Stimulated activated CD4-positive, alpha-beta T cell treated with anti-CD3 and anti-CD28 coated beads, Interleukin-1b, Interleukin-23, amount 100 ng/mL, for 1 hour (primary cell): ENCODE data around the gene PSMD9.
"Not testable (repeated sequence)": the region's sequence is repeated elsewhere in the genome, so short reads cannot be mapped to it uniquely, and the experiment has no call there.

ENCODE experiments used
- DNase-seq, 2 donors: peaks; one replicate each; pipeline ENCODE4 v3.0.0-alpha.2; 2020; ENCODE audit warnings: low read depth in 2 of 2

PSMD9 gene

DNA sequence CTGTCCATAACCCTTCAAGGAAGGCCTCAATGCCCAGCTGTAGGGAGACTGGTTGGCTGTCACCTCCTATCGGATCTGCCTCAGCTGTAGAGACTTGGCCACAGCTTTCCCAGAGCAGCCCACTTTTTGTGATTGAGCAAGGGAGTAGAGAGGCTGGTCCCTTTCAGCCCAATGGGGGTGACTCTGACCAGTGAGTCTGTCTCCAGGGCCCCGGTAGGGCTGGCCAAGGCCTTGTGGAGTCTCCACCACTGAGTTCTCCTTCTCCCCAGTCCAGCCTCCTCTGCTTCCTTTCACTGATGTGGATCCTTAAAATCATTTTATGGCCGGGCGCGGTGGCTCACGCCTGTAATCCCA lies 15.4 kb upstream of the PSMD9 start:
- no peak for DNase-seq

DNA sequence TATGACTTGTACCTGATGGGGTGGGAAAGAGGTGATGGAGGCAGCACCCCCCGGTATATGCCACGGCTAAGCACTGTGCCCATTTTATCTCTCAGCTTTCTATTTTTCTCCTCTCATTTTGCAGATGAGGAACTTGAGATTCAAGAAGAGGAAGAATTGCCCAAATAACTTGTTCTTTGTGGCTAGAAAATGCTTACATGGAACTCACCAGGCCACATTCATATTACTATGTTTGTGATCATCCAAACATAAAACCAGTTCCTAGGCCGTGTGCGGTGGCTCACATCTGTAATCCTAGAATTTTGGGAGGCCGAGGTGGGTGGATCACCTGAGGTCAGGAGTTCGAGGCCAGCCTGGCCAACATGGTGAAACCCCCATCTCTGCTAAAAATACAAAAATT lies 14.5 kb upstream of the PSMD9 start:
- no peak for DNase-seq

DNA sequence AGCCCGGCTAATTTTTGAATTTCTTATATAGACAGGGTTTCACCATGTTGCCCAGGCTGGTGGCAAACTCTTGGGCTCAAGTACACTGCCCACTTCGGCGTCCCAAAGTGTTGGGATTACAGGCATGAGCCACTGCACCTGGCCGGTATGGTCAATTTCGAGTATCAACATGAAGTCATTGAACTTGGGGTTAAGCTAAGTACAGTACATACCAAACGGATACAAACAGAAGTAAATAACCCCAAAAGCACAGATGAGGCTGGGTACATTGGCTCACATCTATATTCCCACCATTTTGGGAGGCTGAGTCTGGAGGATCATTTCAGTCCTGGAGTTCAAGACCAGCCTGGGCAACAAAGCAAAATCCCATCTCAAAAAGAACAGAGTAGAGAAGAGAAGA lies 13.0 kb upstream of the PSMD9 start:
- DNase-seq = no peak

DNA sequence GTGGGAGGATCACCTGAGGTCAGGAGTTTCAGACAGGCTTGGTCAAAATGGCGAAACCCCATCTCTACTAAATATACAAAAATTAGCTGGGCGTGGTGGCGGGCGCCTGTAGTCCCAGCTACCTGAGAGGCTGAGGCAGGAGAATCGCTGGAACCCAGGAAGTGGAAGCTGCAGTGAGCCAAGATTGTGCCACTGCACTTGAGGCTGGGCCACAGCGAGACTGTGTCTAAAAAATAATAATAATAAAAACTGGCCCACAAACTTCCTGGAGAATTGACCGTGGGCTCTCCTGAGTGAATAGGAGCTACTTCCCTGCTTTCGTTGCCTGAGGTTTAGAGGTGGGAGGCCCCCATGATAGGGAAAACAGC lies 12.5 kb upstream of the PSMD9 start:
- not testable (repeated sequence) for DNase-seq

DNA sequence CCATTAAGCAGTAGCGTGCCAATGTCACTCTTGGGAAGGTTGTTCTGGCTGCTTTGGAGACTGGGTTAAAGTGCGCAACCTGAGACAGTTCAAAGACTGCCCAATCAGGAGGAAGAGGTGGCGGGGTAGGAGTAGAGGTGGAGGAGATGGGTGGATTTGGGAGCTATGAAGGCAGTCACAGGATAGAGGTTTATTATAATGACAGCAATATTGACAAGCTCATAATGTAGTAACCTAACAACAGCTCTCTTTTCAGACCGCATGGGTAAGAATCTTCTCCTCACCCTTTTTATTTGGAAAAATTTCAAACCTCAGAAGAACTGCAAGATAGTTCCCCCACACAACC lies 5.3 kb upstream of the PSMD9 start:
- no peak for DNase-seq

DNA sequence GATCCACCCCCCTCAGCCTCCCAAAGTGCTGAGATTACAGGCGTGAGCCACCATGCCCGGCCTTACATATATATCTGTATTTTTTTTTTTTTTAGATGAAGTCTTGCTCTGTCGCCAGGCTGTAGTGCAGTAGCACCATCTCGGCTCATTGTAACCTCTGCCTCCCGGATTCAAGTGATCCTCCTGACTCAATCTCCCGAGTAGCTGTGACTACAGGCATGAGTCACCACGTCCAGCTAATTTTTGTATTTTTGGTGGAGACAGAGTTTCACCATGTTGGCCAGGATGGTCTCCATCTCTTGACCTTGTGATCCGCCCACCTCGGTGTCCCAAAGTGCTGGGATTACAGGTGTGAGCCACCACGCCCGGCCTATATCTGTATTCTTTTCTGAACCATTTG lies 3.5 kb upstream of the PSMD9 start:
- not testable (repeated sequence) for DNase-seq

DNA sequence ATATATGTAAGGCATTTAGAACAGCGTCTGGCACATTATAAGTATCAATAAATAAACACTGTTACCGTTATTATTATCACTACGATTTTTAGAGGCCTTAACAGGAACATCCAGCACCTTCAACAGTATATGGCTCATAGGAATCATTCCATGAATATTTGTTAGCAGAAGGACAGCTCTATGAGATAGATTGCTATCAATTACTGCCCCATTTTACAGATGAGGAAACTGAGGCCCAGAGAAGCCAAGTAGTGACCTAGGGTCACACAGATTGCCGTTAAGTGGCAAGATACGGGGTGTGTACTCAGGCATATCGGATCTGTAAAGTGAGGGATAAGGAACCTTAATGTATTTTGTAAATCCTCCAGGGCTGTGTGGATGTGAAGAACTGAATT lies 510 bp upstream of the PSMD9 start:
- DNase-seq = no peak

DNA sequence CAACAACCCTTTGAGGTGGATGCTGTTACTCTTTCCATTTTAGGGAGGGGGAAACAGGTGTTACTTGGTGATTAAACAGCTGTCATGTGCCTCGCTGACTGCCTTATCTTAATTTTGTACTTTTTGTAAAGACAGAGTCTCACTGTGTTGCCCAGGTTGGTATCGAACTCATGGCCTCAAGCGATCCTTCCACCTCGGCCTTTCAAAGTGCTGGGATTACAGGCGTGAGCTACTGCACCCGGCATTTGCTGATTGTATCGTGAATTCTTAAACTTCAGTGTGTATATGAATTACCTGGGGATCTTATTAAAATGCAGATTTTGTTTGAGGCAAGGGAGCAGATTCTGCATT lies 659 bp downstream of the PSMD9 start:
- no peak for DNase-seq

DNA sequence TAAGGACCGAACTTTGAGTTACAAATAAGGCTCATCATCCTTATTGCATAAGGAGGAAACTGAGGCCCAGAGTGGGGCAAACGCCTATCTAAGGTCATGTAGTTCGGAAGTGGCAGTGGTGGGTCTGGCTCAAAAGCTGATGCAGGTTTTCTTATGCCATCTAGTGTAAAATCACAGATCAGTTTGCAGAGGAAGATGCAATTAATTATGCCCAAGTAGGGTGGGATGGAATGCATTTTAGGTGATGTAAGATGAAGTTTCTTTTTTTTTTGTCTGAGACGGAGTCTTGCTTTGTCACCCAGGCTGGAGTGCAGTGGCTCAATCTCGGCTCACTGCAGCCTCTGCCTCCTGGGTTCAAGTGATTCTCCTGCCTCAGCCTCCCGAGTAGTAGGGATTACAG lies 1.1 kb downstream of the PSMD9 start:
- DNase-seq = not testable (repeated sequence)

DNA sequence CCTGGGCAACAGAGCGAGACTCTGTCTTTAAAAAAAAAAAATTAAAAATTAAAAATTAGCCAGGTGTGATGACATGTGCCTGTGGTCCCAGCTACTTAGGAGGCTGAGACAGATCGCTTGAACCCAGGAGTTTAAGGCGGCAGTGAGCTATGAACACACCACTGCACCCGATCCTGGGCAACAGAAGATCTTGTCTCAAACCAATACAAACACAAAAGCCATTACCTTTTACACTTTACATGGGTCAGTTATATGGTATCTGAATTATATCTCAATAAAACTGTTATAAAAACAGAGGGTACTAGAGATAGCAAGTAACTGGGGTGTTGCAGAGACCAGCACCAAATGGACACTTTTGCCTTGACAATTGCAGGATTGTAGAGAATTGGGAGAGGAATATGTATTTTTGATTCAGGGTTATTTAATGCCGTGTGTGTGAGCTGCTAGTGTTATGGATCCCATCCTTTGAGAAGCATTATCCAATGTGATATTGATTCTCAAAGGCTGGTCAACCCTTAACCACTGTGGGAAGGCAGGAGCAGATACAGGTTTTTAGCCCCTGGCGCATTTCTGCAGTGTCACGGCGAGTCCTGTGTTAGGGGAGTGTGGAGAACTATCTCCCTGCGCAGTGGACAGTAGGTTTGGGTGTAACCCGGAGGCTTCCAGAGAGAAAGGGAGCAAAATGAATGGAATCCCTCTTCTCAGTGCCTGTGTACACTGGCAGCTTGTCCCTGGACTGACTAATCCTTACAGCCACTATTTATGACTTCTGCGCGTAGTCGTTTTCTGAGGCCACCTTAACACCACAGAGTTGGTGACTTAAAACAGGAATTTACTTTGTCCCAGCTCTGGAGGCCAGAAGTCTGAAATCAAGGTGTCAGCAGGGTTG lies 4.3 kb downstream of the PSMD9 start:
- no peak for DNase-seq

DNA sequence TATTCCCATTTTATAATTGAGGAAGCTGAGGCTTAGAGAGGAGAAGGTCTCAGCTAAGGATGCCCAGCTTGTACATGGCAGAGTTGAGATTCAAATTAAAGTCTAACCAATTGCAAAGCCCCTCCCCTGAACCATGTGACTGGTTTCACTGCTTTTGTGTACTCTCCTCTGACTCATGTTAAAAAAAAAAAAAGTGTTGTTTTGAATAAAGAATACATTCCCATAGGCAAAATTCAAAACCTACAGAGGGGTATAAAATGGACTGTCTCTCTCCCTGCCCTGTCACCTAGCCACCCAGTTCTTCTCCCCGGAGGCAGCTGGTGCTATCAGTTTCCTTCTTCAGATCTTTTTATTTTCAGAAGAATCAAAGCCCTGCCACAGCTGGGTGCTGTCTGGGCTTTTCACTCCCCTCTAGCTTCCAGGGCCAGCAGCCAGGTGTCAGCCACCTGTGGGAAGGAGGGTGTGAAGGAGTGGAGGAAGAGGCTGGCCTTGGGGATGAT lies 5.4 kb downstream of the PSMD9 start:
- DNase-seq = no peak

DNA sequence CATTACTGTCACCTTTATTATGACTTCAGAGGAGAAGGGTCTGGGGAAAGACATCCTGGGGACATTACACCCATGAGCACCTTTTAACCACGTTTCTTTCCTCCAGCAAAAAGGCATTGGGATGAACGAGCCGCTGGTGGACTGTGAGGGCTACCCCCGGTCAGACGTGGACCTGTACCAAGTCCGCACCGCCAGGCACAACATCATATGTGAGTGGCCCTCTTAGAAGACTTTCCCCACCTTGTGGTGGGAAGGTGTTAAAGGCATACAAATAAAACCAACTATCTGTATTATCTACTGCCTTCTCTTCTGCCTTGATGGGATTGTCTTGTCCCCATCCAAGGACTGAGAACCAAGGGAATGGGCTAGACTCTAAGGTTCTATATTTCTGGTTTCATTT lies 6.0 kb downstream of the PSMD9 start:
- DNase-seq = no peak

DNA sequence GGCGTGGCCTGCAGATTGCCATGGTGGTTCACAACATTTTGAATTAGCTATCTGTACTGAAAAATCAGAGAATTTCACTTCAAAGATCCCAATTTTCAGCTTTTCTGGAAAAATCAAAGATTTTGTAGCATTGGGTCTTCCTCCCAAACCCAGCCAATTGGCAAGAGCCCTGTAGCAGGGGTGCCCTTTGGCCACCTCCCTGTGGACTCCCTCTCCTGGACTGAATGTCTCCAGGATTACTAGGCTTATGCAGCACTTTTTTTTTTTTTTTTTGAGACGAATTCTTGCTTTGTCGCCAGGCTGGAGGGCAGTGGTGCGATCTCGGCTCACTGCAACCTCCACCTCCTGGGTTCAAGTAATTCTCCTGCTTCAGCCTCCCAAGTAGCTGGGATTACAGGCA lies 9.7 kb downstream of the PSMD9 start:
- DNase-seq = no peak

DNA sequence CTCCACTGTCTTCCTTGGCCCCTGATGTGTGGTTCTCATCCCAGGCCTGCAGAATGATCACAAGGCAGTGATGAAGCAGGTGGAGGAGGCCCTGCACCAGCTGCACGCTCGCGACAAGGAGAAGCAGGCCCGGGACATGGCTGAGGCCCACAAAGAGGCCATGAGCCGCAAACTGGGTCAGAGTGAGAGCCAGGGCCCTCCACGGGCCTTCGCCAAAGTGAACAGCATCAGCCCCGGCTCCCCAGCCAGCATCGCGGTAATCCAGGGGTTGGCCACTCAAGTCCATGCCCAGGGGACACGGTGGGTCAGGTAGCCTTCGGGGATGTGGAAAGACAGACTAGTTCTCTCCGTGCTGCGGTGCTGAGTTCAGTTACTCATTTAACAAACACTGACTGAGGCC lies 11.0 kb downstream of the PSMD9 start:
- no peak for DNase-seq

DNA sequence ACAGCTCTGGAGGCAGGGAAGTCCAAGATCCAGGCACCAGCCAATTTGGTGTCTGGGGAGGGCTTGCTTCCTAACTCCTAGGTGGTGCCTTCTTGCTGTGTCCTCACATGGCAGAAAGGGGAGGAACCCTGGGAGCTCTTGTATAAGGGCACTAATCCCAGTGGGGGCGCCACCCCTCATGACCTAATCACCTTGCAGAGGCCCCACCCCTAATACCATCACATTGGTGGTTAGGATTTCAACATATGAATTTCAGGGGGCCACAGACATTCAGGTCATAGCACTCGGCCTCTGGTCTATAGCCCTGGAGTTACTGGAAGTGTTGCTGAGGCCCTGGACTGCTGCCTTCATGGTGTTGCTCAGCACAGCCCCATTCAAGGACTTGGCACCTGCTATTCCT lies 14.6 kb downstream of the PSMD9 start:
- no peak for DNase-seq

DNA sequence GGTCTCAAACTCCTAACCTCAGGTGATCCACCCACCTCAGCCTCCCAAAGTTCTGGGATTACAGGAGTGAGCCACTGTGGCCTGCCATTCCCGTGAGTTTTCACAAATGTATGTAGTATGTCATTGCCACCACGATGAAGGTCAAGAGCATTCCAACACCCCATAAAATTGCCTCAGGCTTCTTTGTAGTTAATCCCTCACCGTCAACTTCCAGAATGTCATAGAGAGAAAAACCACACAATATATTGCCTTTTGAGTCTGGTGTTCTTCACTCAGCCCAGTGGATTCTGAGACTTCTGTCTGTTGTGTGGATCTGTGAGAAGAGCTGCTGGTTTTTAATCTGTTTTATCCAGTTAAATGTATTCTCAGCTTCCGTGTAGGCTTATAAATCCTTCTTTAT lies 17.2 kb downstream of the PSMD9 start:
- no peak for DNase-seq

DNA sequence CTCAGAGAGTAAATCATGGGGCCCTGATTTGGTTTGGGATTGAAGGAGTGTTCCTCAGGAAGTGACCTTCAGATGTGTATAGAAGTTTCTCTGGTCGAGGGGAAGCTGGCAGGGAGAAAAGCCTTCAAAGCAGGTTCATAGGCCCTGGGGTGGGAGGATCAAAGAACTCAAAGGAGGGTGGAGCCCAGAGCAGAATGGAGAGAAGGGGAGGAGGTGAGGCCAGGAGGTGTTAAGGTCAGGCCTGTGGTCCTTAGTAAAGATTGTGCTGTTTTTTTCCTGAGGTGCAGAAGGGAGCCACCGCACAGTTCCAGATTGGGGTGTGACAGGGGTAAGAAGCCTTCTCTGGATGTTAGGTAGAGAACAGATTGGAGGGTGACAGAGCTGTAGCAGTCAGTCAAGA lies 20.1 kb downstream of the PSMD9 start:
- no peak for DNase-seq

DNA sequence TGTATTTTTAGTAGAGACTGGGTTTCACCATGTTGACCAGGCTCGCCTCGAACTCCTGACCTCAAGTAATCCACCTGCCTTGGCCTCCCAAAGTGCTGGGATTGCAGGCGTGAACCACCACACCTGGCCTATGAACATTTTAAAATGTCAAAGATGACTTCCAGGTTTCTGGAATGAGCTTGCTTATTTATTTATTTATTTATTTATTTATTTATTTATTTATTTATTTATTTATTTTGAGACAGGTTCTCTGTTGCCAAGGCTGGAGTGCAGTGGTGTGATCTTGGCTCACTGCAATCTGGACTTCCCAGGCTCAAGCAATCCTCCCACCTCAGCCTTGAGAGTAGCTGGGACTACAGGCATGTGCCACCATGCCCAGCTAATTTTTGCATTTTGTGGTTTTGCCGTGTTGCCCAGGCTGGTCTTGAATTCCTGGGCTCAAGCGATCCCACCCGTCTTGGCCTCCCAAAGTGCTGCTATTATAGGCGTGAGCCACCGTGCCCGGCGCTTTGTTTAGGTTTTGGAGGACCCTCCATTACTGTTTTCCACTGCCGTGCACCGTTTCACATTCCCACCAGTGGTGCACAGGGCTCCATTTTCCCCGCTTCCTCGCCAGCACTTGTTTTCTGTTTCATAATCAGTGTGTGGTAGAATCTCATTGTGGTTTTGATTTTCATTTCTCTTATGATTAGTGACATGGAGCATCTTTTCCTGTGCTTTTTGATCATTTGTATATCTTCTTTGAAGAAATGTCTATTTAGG lies 23.4 kb downstream of the PSMD9 start:
- DNase-seq = no peak

DNA sequence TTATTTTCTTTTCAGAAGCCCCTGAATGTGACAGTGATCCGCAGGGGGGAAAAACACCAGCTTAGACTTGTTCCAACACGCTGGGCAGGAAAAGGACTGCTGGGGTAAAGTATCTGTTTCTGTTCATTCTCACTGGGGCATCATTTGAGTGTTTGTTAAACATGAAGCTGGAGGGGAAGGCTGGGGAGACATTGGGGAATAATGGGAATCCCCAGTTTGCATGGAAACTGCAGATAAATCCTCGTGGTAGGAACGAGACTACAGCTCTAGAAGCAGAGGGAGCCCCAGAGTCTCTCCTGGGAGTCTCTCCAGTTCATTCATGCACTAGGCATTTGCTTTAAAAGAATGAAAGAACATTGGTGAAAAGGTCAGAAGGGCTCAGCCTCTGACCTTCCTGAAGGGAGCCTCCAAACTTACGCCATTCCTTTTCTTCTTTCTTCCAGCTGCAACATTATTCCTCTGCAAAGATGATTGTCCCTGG lies 27.3 kb downstream of the PSMD9 start:
- no peak for DNase-seq

DNA sequence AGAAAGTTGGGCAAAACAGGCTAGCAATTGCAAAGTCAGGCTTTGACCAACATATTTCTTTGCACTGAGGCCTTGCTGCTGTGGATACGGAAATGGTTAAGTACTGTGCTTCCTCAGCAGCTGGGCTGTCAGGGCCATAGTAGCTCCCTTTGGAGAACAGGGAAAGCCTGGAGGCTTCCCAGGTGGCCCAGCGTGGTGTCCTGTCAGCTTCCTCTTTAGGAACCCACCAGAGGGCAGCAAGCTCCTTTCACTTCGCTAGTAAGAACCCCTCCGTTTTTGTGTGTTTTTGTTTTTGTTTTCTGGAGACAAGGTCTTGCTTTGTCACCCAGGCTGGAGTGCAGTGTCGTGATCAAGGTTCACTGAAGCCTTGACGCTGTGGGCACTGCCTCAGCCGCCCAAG lies 28.1 kb downstream of the PSMD9 start:
- no peak for DNase-seq

DNA sequence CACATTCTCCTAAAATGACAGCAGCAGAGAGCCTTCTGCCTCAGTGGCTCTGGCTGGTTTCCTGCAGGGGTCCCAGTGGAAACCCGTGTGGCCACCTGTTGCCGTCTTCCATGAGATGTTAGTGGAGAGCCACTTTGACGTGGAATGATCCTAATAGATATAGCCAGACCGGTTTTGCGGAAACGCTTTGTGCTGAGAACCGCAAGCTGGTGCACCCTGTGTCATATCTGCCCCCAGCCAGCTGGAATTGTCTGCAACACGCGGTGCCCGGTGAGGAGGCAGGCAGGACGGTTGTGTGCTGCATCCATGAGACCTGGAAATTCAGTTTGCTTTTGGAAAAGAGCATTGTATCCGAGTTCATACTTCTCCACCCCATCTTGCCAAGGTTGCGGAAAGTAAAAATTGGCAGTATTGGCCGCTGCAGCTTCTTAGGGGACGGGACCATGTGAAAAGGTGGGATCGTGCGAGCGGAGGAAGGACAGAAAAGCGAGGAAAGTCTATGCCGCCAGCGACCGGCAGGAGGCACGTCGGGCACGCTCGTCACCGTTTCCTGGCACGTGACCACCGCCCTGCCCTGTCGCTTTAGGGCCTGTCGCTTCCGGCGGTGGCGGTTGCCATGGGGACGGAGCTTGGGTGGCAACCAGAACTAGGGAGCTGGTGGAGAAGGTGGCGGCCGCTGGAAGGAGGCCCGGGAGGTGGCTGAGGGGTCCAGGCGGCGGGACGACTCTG lies 29.5 kb downstream of the PSMD9 start, which contains the start of gene CFAP251:
TSS of gene CFAP251 (plus strand) at position 643 of the 729 bp plus-strand sequence. CDS start 2,714 bp downstream, outside the sequence.
- peak; percentile 85 to 89 for DNase-seq

DNA sequence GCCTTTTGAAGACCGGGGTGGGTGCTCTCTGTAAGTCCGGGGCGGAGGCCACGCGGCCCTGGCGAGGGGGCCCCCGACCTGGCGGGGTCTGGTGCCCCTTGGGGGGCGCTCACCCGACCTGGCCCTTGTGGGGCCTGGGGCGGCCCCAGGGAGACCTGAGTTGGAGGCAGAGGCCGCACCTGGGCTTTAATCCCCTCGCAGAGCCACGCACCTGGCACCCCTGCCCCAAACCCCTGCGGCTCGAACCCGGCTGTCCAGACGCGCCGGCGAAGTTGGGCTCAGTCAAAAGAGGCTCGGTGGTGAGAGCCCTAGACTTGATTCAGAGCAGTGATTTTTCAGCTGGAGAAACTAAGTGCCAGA lies 30.1 kb downstream of the PSMD9 start:
- DNase-seq = no peak

DNA sequence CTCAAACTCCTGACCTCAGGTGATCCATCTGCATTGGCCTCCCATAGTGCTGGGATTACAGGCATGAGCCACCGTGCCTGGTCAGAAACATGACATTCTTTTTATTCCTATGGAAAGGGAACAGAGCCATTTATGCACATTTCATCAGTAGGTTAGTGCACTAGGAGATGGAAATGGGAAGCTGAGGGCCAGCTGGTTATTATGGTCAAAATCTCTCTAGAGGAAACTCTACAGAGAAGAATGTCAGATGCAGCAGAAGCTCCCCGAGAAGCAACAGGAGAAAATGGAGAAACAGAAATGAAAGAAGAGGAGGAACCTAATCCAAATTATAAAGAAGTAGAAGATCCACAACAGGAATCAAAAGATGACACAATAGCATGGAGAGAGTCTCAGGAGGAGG lies 32.5 kb downstream of the PSMD9 start:
- no peak for DNase-seq
